GM18508 (cell line): ENCODE data around the gene PRR33.

Experiments
- ATAC-seq: cut with Tn5 transposase; IDR thresholded peaks from one replicate; pipeline ENCODE4 v1.9.1; 2021; ENCODE audit warnings: moderate number of reproducible peaks; ENCODE audit not compliant: insufficient read depth, unreplicated experiment

PRR33 gene

DNA sequence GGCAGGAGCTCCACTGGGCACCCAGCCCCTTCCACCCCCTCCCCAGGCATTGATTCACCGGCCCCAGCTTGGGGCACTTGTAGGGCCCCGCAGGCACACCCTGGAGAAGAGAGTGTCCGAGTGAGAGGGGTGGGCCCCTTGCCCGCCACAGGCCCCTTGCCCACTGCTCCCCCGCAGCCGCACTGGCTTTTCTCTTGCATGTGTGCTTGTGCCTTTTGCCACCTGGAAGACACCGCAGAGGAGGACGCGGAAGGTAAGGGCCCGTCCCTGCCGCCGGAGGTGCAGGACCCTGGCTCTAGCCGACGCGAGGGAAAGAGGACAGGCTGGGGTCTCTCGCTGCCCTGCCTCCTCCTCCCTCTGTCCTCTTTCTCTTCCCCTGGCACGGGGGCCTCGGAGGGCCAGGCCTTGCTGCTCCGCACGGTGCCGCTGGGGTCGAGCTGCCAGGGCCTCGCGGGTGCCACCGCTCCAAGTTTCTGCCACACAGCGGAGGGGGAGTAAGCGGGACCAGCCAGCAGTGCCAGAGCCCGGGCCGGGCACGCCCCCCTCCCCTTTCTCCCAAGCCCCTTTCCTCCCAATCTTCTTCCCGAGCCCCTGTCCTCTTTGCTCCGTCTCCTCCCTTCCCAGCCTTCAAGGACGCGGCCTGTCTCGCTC is 37.3 kb upstream of the PRR33 start:
- no peak for ATAC-seq

DNA sequence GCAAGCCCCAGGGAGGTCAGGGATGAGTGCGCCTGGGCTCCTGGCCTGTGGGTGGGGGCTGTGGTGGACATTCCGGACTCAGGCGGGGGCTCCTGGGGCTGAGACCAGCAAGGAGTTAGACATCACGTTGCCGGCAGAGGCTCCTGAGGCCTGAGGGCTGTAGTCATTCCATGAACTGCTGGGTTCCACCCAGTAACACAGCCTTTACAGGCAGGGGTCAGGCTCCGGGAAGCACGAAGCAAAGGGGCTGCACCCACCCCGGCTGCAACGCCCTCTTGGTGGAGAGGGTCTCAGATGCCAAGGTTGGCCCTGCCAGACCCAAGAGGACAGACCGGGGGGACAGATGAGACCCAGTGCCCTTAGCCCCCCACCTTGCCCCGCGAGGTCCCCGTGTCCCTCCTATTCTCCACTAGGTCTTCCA is 36.8 kb upstream of the PRR33 start:
- ATAC-seq: no peak

- ATAC-seq: no peak
Measured at GRCh38 chr11:1927848-1928469, 36.3 kb upstream of the PRR33 start.

DNA sequence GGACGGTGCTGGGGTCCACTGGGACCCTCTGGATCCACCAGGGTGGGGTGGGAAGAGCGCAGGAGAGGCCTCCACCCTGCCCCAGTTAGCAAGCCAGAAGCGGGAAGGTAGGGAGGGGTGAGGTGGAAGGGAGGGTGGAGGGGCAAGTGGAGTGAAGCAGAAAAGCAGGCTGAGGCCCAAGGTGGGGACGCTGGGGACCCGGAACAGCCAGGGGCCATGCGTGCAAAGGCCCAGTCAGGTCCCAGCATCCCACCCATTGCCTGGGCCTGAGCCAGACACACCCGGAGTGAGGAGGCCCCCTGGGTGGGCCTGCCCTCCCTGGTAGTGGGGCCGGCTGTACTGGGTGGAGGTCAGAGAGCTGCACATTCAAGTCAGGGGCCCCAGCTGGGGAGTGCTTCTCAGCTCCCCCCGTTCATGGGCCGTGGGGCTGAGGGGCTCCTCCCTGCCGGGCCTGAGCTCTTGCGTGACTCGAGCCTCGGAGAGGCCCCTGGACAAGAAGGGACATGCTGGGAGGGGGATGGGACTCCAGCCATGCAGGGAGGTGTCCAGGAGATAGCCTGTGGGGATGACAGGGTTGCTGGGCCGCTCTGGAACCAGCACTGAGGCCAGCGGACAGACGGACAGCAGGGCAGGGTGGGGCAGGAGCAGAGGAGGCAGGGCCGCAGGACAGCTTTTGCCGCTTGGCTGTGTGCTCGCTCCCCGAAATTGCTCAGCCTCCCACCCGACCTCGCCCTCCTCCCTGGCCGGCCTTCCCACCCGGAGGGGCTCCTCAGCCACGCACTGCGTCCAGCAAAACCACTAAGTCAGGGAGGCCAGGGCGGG is 35.5 kb upstream of the PRR33 start:
- no peak for ATAC-seq

- no peak for ATAC-seq
Measured at GRCh38 chr11:1926156-1927025, 34.7 kb upstream of the PRR33 start.

DNA sequence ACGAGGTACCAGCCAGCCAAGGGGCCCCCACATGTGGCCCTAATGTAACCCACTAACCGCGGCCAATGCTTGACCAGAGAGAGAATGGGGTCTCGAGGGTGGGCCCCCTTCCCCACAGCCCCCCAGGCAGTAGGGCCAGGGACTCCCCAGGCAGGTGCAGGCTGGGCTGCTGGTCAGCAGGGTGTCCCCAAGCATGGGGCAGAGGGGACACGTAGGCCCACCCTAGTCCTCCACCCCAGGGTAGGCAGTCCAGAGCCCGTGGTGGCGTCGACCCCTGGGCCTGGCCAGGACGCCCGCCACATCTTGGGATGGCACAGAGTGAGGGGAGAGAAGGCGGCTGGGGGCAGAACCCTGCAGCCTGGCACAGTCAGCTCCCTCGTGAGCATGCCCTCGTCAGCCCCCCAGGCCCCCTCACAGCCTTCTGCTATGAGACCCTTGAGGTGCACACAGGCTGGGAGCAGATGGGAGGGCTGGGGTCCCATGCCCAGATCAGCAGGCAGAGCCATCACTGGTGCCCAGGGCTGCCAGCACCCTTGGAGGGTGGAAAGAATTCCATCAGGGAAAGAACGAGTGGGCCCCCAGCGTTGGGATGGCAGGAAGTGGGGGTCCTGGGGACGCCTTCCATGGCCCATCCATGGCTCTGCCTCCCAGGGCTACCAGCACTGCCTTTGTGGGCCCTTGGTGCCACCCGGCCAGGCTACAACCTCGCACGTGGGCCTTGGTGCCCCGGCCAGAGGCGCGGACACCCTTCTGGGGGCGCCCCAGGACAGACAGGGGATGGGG is 33.9 kb upstream of the PRR33 start:
- ATAC-seq: no peak

DNA sequence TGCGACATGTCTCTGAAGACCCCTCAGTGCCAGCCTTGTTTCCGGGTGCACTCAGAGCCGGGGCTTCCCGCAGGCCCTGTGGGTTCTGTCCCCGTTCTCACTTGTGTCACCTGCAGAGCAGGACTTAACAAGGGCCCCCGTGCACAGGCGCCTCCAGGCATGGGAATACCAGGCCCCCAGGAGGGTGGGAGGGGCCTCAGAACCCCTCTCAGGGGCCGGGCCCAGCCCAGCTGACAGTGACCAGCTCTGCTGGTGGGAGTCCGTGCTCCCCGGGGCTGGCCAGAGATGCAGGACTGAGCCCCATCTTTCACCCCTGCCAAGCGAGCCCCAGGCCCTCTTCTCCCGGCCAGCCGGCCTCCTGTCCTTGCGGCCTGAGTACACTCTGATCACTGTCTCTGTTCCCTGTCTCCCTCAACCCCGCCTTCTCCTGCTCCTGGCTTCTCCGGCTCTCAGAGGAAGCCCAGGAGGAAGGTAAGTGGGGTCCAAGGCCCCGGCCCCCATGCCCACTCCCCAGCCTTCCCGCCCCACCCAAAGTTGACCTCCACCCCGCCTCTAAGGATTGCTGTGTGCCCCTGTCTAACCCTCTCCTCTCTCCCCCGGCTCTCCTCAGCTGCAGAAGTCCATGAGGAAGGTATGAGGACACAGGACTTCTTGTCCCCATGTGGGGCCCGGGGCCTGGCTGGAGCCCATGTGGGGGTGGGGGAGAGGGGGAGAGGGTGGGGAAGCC is 33.1 kb upstream of the PRR33 start:
- ATAC-seq: no peak

DNA sequence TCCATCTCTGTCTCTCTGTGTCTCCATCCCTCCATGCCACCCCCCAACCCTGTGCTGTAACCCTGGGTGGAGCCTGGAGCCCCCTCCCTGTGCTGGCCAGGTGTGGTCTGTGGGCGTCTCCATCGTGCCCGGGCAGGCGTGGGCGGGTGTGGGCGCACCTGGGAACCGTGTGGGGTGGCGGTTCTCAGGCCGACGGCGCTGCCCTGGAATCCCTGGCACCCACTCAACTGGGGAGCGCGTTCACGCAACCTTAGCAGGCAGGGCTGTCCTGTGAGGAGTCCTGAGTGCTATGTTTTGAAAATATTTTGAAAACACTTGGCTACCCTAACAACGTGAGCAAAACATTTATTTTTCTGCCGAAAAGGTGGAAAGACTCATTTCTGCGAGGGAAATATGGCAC is 32.5 kb upstream of the PRR33 start:
- ATAC-seq: no peak

GRCh38 chr11:1923201-1923956 is 31.7 kb upstream of the PRR33 start:
- ATAC-seq: no peak

- ATAC-seq: no peak
Measured at GRCh38 chr11:1922481-1923081, 30.9 kb upstream of the PRR33 start.

- ATAC-seq: no peak
Measured at GRCh38 chr11:1921574-1922141, 30.0 kb upstream of the PRR33 start.

GRCh38 chr11:1920909-1921573 is 29.3 kb upstream of the PRR33 start:
- no peak for ATAC-seq

- no peak for ATAC-seq
Measured at GRCh38 chr11:1920128-1920908, 28.6 kb upstream of the PRR33 start.

GRCh38 chr11:1919391-1920127 is 27.9 kb upstream of the PRR33 start, which contains the start of gene TNNT3:
Gene TNNT3 (plus strand): TSS chr11:1919703. CDS start chr11:1922875, 3,172 bp downstream.
- no peak for ATAC-seq

GRCh38 chr11:1918436-1919315 is 27.0 kb upstream of the PRR33 start:
- ATAC-seq: no peak
